ENCODE results near the gene PARD3B.

PARD3B gene

DNA sequence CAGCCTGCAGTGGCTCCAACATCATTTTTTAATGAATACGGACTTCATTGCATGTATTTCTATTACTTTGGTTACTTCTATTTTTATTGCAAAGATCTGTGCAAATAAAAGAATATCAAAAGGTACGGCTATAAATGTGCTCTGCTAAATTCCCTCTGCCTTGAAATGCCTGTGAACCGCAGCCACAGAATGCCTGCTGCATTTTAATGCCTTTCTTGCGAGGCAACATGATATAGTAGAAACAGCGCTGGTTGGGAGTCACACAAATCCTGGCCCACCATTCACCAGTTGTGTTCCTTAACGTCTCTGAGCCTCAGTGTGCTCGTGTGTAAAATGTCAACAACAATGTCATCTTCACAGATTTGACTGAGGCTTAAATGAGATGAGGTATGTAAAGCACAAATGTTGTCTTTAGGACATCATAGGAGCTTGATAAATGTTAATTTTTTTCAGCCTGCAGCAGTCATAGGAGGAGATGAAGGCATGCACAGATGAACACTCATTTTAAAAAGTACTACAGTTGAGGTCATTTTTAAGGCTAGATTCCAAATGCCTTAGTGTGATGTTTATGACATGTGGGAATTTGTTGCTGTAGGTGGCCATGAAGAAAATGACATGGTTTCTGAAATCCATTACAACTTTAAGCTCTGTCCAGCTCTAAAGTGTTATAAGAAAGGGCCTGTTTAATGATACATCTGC, 949.4 kb downstream of the PARD3B start:
- no peak for DNase-seq (ENCODE audit: insufficient read length, low spot score)
- FAIRE-seq: no peak
- TF ChIP-seq POU2F2 (IDR thresholded peaks at IDR 0.05; ENCODE audit: low read depth, low read length) (no peak), SPI1 (IDR thresholded peaks at IDR 0.05; ENCODE audit: low read depth, low read length) (no peak), PAX5 (IDR thresholded peaks at IDR 0.05; ENCODE audit: insufficient read depth, low read length, severe bottlenecking) (no peak), POLR2AphosphoS5 (IDR thresholded peaks at IDR 0.05; ENCODE audit: low read depth, low read length) (no peak), POLR2A (IDR thresholded peaks at IDR 0.05; ENCODE audit: low read depth, low read length) (no peak)

DNA sequence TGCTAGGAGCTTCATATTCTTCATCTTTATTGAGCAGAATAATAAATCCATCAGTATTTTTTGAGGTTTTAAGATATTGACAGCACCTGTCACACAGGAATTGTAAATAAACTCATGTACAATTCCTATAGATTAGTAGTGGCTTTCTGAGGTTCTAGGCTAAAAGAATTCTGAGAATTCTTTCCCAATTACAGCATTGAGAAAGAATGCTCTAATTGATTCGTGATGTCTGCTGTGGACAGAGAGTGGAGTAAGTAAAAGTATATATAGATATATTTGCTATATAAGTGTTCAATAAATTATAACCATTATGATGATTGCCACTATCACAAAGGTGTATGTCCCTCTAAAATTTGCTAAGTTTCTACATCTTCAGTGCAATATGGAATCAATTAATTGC, 950.5 kb downstream of the PARD3B start:
- TF ChIP-seq PAX5 (IDR thresholded peaks at IDR 0.05; ENCODE audit: insufficient read depth, low read length, severe bottlenecking) (no peak), SPI1 (IDR thresholded peaks at IDR 0.05; ENCODE audit: low read depth, low read length) (no peak), TAF1 (IDR thresholded peaks at IDR 0.05; ENCODE audit: low read depth, low read length) (no peak), POU2F2 (IDR thresholded peaks at IDR 0.05; ENCODE audit: low read depth, low read length) (no peak), POLR2A (IDR thresholded peaks at IDR 0.05; ENCODE audit: low read depth, low read length) (no peak), POLR2AphosphoS5 (IDR thresholded peaks at IDR 0.05; ENCODE audit: low read depth, low read length) (no peak)
- no peak for FAIRE-seq

DNA sequence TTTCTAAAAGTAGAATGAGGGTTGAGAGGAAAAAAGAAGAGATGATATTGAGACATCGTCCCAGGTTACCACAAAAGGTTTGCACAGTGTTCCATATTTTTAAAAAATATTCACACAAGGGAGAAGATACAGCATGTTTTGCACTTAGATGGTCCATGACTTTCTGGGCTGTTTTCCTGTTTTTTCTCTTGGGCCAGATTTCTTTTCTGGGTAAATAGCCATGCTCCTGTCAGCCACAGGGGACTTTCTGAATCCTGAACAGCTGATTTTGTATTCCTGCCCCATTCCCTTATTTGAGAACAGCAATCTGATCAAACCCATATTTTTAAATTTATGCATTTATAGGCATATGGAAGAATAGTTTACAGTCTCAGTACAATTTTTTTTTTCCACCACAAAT, 951.1 kb downstream of the PARD3B start:
- TF ChIP-seq TAF1 (IDR thresholded peaks at IDR 0.05; ENCODE audit: low read depth, low read length) (no peak), PAX5 (IDR thresholded peaks at IDR 0.05; ENCODE audit: insufficient read depth, low read length, severe bottlenecking) (no peak), POLR2AphosphoS5 (IDR thresholded peaks at IDR 0.05; ENCODE audit: low read depth, low read length) (no peak), POLR2A (IDR thresholded peaks at IDR 0.05; ENCODE audit: low read depth, low read length) (no peak), SPI1 (IDR thresholded peaks at IDR 0.05; ENCODE audit: low read depth, low read length) (no peak), POU2F2 (IDR thresholded peaks at IDR 0.05; ENCODE audit: low read depth, low read length) (no peak)
- FAIRE-seq (no peak), DNase-seq (ENCODE audit: insufficient read length, low spot score) (no peak)

More for the DNA sequence above, 950.5 kb downstream of the PARD3B start:
- DNase-seq (ENCODE audit: insufficient read length, low spot score): no peak

DNA sequence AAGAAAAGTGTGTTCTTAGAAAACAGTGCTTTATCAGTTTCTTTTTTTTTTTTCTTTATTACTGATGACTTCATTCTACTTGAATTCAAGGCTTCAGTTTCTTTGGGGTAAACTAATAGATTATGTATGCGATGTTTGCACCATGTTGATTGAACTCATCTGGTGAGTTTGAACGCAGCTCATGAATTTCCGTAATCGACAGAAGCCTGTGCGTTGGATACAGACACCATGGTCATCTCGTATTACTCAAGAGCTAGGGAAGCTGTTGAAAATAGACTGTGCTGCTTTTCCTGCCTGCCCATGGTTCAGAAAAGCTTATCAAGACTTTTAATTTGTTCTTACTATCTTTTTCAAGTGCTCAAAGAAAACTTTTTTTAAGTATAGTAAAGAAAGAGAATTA, 951.5 kb downstream of the PARD3B start:
- FAIRE-seq: no peak

DNA sequence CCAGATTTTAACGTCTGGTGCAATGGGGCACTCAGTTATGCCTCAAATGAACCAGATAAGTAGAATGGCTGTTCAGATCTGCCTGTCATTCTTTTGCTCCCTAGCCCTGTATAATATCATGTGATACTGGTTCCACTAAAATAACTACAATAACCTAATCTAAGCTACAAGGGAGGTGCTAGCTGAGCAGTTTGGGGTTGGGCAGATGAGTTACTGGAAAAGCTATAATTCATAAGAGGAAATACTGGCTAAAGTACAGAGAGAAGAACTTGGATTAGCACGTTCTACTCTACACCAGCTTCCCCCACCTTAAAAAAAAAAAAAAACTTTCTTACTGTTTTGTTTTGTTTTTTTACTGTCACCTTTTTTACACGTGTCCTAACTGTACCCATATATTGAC, 953.7 kb downstream of the PARD3B start:
- no peak for TF ChIP-seq TAF1 (IDR thresholded peaks at IDR 0.05; ENCODE audit: low read depth, low read length)
- TF ChIP-seq POU2F2 (IDR thresholded peaks at IDR 0.05; ENCODE audit: low read depth, low read length): no peak
- TF ChIP-seq POLR2A (IDR thresholded peaks at IDR 0.05; ENCODE audit: low read depth, low read length): no peak
- no peak for TF ChIP-seq PAX5 (IDR thresholded peaks at IDR 0.05; ENCODE audit: insufficient read depth, low read length, severe bottlenecking)
- no peak for TF ChIP-seq POLR2AphosphoS5 (IDR thresholded peaks at IDR 0.05; ENCODE audit: low read depth, low read length)
- TF ChIP-seq SPI1 (IDR thresholded peaks at IDR 0.05; ENCODE audit: low read depth, low read length): no peak
- no peak for FAIRE-seq

More for the DNA sequence above, 951.5 kb downstream of the PARD3B start:
- no peak for DNase-seq (ENCODE audit: insufficient read length, low spot score)
- TF ChIP-seq POLR2AphosphoS5 (IDR thresholded peaks at IDR 0.05; ENCODE audit: low read depth, low read length) (no peak), SPI1 (IDR thresholded peaks at IDR 0.05; ENCODE audit: low read depth, low read length) (no peak), PAX5 (IDR thresholded peaks at IDR 0.05; ENCODE audit: insufficient read depth, low read length, severe bottlenecking) (no peak), POU2F2 (IDR thresholded peaks at IDR 0.05; ENCODE audit: low read depth, low read length) (no peak)

DNA sequence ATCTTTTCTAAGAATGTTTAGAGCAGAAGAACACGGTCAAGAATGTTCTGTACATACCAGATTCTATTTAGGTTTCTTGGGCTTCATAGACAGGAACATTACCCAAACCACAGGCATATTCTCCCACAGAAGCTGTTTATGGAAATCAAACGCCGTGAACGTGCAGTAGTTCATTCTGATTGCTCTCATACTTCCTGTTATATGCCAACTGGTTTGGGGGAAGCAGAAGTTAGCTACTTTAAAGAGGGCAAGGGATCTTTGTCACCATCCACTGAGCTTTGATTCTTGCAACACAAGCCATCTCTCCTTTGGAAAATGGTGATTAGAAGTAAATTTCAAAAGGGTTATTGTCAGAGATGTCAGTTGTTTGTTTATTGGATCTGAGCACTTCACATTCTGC, 954.8 kb downstream of the PARD3B start:
- DNase-seq (ENCODE audit: insufficient read length, low spot score): no peak
- TF ChIP-seq PAX5 (IDR thresholded peaks at IDR 0.05; ENCODE audit: insufficient read depth, low read length, severe bottlenecking) (no peak), TAF1 (IDR thresholded peaks at IDR 0.05; ENCODE audit: low read depth, low read length) (no peak), POU2F2 (IDR thresholded peaks at IDR 0.05; ENCODE audit: low read depth, low read length) (no peak), POLR2A (IDR thresholded peaks at IDR 0.05; ENCODE audit: low read depth, low read length) (no peak), POLR2AphosphoS5 (IDR thresholded peaks at IDR 0.05; ENCODE audit: low read depth, low read length) (no peak), SPI1 (IDR thresholded peaks at IDR 0.05; ENCODE audit: low read depth, low read length) (no peak)

More for the DNA sequence above, 953.7 kb downstream of the PARD3B start:
- DNase-seq (ENCODE audit: insufficient read length, low spot score): no peak

DNA sequence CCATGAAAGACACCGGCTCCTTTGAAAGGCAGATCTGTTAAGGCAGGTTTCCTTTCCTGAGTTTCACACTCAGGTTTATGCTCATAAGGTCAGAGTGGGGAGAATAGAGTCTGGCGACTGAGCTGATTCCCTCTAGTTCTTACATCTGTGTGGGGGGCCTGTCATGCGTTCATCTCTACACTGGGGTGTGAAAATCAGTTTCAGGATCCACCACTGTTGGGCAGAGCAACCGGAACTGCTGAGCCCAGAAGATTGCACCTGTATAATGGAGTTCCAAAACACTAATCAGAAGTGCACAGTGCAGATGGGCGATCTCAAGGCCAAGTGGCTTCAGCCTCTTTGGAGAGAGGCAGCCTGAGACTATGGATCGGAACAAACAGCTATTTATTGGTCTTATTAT, 955.7 kb downstream of the PARD3B start:
- TF ChIP-seq POLR2AphosphoS5 (IDR thresholded peaks at IDR 0.05; ENCODE audit: low read depth, low read length): no peak
- no peak for TF ChIP-seq TAF1 (IDR thresholded peaks at IDR 0.05; ENCODE audit: low read depth, low read length)
- no peak for TF ChIP-seq PAX5 (IDR thresholded peaks at IDR 0.05; ENCODE audit: insufficient read depth, low read length, severe bottlenecking)
- TF ChIP-seq POLR2A (IDR thresholded peaks at IDR 0.05; ENCODE audit: low read depth, low read length): no peak
- FAIRE-seq (no peak), DNase-seq (ENCODE audit: insufficient read length, low spot score) (no peak)

More for the DNA sequence above, 954.8 kb downstream of the PARD3B start:
- FAIRE-seq: no peak

DNA sequence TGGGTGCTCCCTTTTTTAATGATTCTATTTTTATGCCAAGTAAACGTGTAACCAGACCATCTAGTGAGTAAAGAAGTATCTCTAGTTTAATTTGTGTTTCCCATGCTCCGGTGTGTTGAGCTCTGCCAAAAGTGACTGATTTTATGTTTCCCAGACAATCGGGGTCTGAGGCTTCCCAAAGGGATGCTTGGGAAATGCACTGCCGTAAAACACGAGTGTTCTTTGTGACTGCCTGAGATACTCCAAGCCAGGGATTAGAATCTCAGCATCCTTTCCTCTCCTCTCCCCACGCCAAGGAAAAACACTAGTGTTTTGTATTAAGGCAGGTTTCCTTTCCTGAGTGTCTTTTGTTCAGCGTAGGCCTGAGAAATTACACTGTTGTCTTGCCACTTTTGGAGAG, 956.6 kb downstream of the PARD3B start:
- FAIRE-seq (no peak), DNase-seq (ENCODE audit: insufficient read length, low spot score) (no peak)
- no peak for TF ChIP-seq SPI1 (IDR thresholded peaks at IDR 0.05; ENCODE audit: low read depth, low read length)
- TF ChIP-seq POLR2AphosphoS5 (IDR thresholded peaks at IDR 0.05; ENCODE audit: low read depth, low read length): no peak
- no peak for TF ChIP-seq PAX5 (IDR thresholded peaks at IDR 0.05; ENCODE audit: insufficient read depth, low read length, severe bottlenecking)
- TF ChIP-seq POLR2A (IDR thresholded peaks at IDR 0.05; ENCODE audit: low read depth, low read length): no peak
- TF ChIP-seq POU2F2 (IDR thresholded peaks at IDR 0.05; ENCODE audit: low read depth, low read length): no peak
- TF ChIP-seq TAF1 (IDR thresholded peaks at IDR 0.05; ENCODE audit: low read depth, low read length): no peak

DNA sequence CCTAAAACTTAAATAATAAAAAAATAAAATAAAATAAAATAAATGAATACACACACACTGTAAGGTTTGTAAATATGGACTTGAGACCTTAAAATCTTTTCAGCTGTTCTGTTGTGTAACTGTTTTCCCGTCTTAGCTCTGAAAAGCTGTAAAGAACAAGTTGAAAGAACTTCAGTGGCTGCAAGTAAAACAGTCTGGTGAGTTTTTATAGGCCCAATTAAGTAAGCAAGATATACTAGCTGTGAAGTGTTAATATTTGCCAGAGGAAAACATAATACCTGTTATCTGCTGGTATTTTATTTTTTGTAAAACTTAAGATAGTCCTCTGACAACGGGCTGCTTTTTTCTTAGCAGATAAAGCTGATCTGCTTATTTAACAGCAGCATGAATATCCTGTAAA, 960.1 kb downstream of the PARD3B start:
- no peak for TF ChIP-seq POLR2AphosphoS5 (IDR thresholded peaks at IDR 0.05; ENCODE audit: low read depth, low read length)
- no peak for TF ChIP-seq SPI1 (IDR thresholded peaks at IDR 0.05; ENCODE audit: low read depth, low read length)
- TF ChIP-seq TAF1 (IDR thresholded peaks at IDR 0.05; ENCODE audit: low read depth, low read length): no peak
- DNase-seq (ENCODE audit: insufficient read length, low spot score) (no peak), FAIRE-seq (no peak)

DNA sequence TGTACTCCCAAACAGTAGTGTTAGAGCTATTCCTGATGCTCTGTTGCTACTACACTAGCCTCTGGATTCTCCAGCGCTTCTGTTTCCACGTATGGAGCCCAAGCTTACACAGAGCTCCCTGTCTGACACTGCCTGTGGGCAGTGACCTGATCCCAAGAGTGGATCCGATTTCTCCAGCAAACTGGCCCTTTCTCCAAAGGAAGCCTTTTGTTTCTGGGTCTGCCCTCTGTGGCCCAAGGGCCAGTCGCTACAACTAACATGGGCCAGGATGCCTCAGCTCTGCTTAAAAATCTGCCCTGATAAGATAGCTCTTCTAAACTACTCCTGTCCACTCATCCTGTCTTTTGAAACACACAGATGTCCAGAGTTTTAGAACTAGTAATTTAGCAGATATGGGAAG, 964.4 kb downstream of the PARD3B start:
- no peak for FAIRE-seq
- no peak for DNase-seq (ENCODE audit: insufficient read length, low spot score)
- TF ChIP-seq PAX5 (IDR thresholded peaks at IDR 0.05; ENCODE audit: insufficient read depth, low read length, severe bottlenecking) (no peak), POLR2A (IDR thresholded peaks at IDR 0.05; ENCODE audit: low read depth, low read length) (no peak), SPI1 (IDR thresholded peaks at IDR 0.05; ENCODE audit: low read depth, low read length) (no peak), POU2F2 (IDR thresholded peaks at IDR 0.05; ENCODE audit: low read depth, low read length) (no peak), TAF1 (IDR thresholded peaks at IDR 0.05; ENCODE audit: low read depth, low read length) (no peak), POLR2AphosphoS5 (IDR thresholded peaks at IDR 0.05; ENCODE audit: low read depth, low read length) (no peak)

All from GM12891 (cell line).